ENCODE results near the gene SIPA1L3. TPM values are rescaled to one million over a fixed set of nuclear protein-coding genes. Genes with fewer than 3 reads are reported as not detected.

Gene SIPA1L3
- total and polyA plus RNA-seq, 9 of the 15 experiments (the other 6 are each of a cell fraction or from before 2014, with no cell fraction given) = 0.01 to 6.1 (median 2.5) TPM

GRCh38 chr19:37982655-37983054 is 75.6 kb downstream of the SIPA1L3 start:
- Histone ChIP-seq H3K36me3 (ENCODE audit: control insufficient read depth, insufficient read depth, low read length) (no peaks in the 10 kb centered on the region), H3K9me1 (ENCODE audit: control insufficient read depth, insufficient read depth, low read length) (no peaks in the 10 kb centered on the region), H3K4me1 (replicated peaks in 1 of 2; ENCODE audit: control insufficient read depth in 2 of 2, insufficient read depth in 2 of 2, low read length in 2 of 2) (peaks cover 0 to 3% of the 10 kb centered on the region in 2 experiments; a peak in 2 of 5 replicates), H3K79me2 (ENCODE audit: control insufficient read depth, insufficient read depth, low read length) (no peaks in the 10 kb centered on the region), H3K27ac (ENCODE audit: extremely low read depth, low read depth, low read length) (no peak overlapping the region), H4K20me1 (replicated peaks; ENCODE audit: control insufficient read depth, insufficient read depth, low read length) (peaks cover 13% of the 10 kb centered on the region; the same call in 1 of the 2 replicates), H3K27me3 (ENCODE audit: control insufficient read depth in 2 of 2, insufficient read depth in 2 of 2, low read length in 2 of 2) (peaks cover 0 to 27% of the 10 kb centered on the region in 2 experiments; a peak in 3 of 5 replicates), H3K9me3 (replicated peaks; ENCODE audit: control insufficient read depth, insufficient read depth, low read depth, low read length) (no peaks in the 10 kb centered on the region), H3K9ac (ENCODE audit: insufficient read depth in 1 of 2, low read depth in 2 of 2, low read length in 2 of 2) (no peak overlapping the region), H3K4me2 (ENCODE audit: insufficient read depth, low read length) (no peak overlapping the region), H2AFZ (ENCODE audit: low read depth, low read length) (no peak overlapping the region), H3K4me3 (no peak overlapping the region)
- intact Hi-C loops (cut with micrococcal nuclease) = no loop called here
- ChIA-PET CTCF (ENCODE audit: low intra/inter-chr PET ratio) (no interaction called here), POLR2A (interaction anchor here (0.6 kb wide), 1 partner anchor 60 kb away, joined by 3 read pairs; no protein-coding TSS in a partner anchor)
- no TSS peak for BruUV-seq (replicated peaks)
- DNase-seq (ENCODE audit: extremely low read depth in 1 of 4, low spot score in 3 of 4) = no peak
- no peak for FAIRE-seq
- in situ Hi-C loops (cut with MboI) = no loop called here
- no peak for ATAC-seq
- WGBS (ENCODE audit: insufficient coverage, low coverage, missing lambda C conversion rate) = 16% methylated on average over 5 of the region's 5 CpGs
- TF ChIP-seq SPI1 (IDR thresholded peaks at IDR 0.05; ENCODE audit: borderline replicate concordance, low read depth, low read length) (no peak), POLR2AphosphoS5 (IDR thresholded peaks at IDR 0.05; ENCODE audit: control insufficient read depth, insufficient read depth, low read depth, low read length) (no peak), TRIM28 (IDR thresholded peaks at IDR 0.05) (no peak), GATAD2B (IDR thresholded peaks at IDR 0.05; ENCODE audit: borderline replicate concordance) (no peak), HNRNPL (IDR thresholded peaks at IDR 0.05; ENCODE audit: low read depth, low read length) (no peak), POLR2G (IDR thresholded peaks at IDR 0.05; ENCODE audit: low read depth, low read length) (no peak), ARID4B (CRISPR knock-in tag; IDR thresholded peaks at IDR 0.05) (no peak), L3MBTL2 (IDR thresholded peaks at IDR 0.05) (no peak), CUX1 (CRISPR knock-in tag; IDR thresholded peaks at IDR 0.05) (no peak), ZNF175 (CRISPR knock-in tag; IDR thresholded peaks at IDR 0.05; ENCODE audit: low read depth) (no peak), PHF8 (IDR thresholded peaks at IDR 0.05; ENCODE audit: borderline replicate concordance, low read length) (no peak), SMAD3 (CRISPR knock-in tag; conservative IDR thresholded peaks at IDR 0.05) (no peak), ZNF780A (CRISPR knock-in tag; IDR thresholded peaks at IDR 0.05) (no peak), CTBP1 (IDR thresholded peaks at IDR 0.05; ENCODE audit: borderline replicate concordance) (no peak), ARNT (IDR thresholded peaks at IDR 0.05) (no peak)

All from K562 (cell line).